GM12878 (cell line): Measurements from ENCODE around the gene RPGRIP1. TPM values are rescaled to one million over a fixed set of nuclear protein-coding genes. Genes with fewer than 3 reads are reported as not detected.
A peak's percentile ranks its signal among the peaks of the same experiment; 100 is the strongest.

Experiments used
- ATAC-seq: fragments of 200-7000 bp; cut with Tn5 transposase; 3 replicates; pipeline ENCODE4 v1.9.1; 2020; ENCODE audit warnings: mild to moderate bottlenecking, moderate library complexity
- BruUV-seq: library from RNA; stranded (reverse); fragments of 400-500 nt; replicated peaks from 2 replicates; lab custom pipeline; 2021; lab: Mats Ljungman, UMichigan
- CTCF ChIA-PET: fragments of 300-600 bp; sonication (Branson Sonifier 250); formaldehyde crosslinking; extraction: SDS; loops from one replicate; lab custom pipeline; 2021; ENCODE audit warnings: inconsistent platforms; lab: Yijun Ruan, JAX
- POLR2A ChIA-PET: fragments of 350-600 bp; formaldehyde crosslinking; extraction: SDS; loops from one replicate; lab custom pipeline; 2021; ENCODE audit warnings: inconsistent platforms; lab: Charles Lee
- RAD21 ChIA-PET: fragments of 300-600 bp; sonication (Branson Sonifier 250); formaldehyde crosslinking; loops from one replicate; lab custom pipeline; 2023; ENCODE audit warnings: antibody characterized with exemption; ENCODE audit not compliant: unreplicated experiment; lab: Charles Lee
- SMC1A ChIA-PET: fragments of 300-600 bp; sonication (Branson Sonifier 250); formaldehyde crosslinking; loops from one replicate; lab custom pipeline; 2023; ENCODE audit not compliant: unreplicated experiment, uncharacterized antibody; lab: Charles Lee
- DNase-seq: peaks from one replicate; pipeline ENCODE4 v3.0.0-alpha.2; 2011; ENCODE audit warnings: low read depth, low spot score
- FAIRE-seq: peaks from 3 replicates; lab custom pipeline; 2011; peaks lifted over from hg19 to GRCh38; lab: Jason Lieb, UNC
- H2AFZ ChIP-seq: 2 replicates; pipeline ENCODE4 v1.6.0; 2011; ENCODE audit warnings: low read depth, low read length, control low read depth; ENCODE audit not compliant: control insufficient read depth
- H3K27ac ChIP-seq: 2 replicates; pipeline ENCODE4 v1.5.1; 2011; ENCODE audit warnings: control low read depth; ENCODE audit not compliant: control insufficient read depth, insufficient read depth
- H3K27me3 ChIP-seq, 2 experiments: replicated peaks in 1 of 2; 2 replicates each; pipeline versions ENCODE4 v1.6.0 to v1.6.1; 2011; ENCODE audit warnings: low read length in 1 of 2; ENCODE audit not compliant: control insufficient read depth in 2 of 2, insufficient read depth in 2 of 2
- H3K36me3 ChIP-seq, 2 experiments: 2 replicates each; pipeline ENCODE4 v1.5.1; 2011; ENCODE audit warnings: low read length in 1 of 2; ENCODE audit not compliant: control insufficient read depth in 2 of 2, insufficient read depth in 2 of 2
- H3K4me1 ChIP-seq: 2 replicates; pipeline ENCODE4 v1.6.1; 2011; ENCODE audit warnings: mild to moderate bottlenecking, low read length, moderate library complexity, mixed read lengths; ENCODE audit not compliant: control insufficient read depth, insufficient read depth
- H3K4me2 ChIP-seq: 2 replicates; pipeline ENCODE4 v1.6.0; 2011; ENCODE audit warnings: control low read depth; ENCODE audit not compliant: control insufficient read depth, insufficient read depth
- H3K4me3 ChIP-seq: fragments of 200-600 bp; sonication (generic); 2 replicates; pipeline ENCODE4 v1.5.1; 2016
- H3K79me2 ChIP-seq: 2 replicates; pipeline ENCODE4 v1.6.0; 2011; ENCODE audit warnings: low read length; ENCODE audit not compliant: control insufficient read depth, insufficient read depth
- H3K9ac ChIP-seq: 2 replicates; pipeline ENCODE4 v1.8.0; 2011; ENCODE audit warnings: low read length, control low read depth, mixed read lengths; ENCODE audit not compliant: control insufficient read depth, insufficient read depth
- H3K9me3 ChIP-seq: replicated peaks from 3 replicates; pipeline ENCODE4 v1.5.1; 2011; ENCODE audit warnings: mild to moderate bottlenecking, low read length; ENCODE audit not compliant: control insufficient read depth, insufficient read depth
- H4K20me1 ChIP-seq: 2 replicates; pipeline ENCODE4 v1.6.0; 2011; ENCODE audit not compliant: control insufficient read depth, insufficient read depth
- BRCA1 ChIP-seq: IDR thresholded peaks from 2 replicates; pipeline ENCODE4 v1.6.1; 2011; ENCODE audit warnings: low read depth, low read length, improper control_type of control experiment
- CHD2 ChIP-seq: IDR thresholded peaks from 2 replicates; pipeline ENCODE4 v1.6.1; 2011; ENCODE audit warnings: low read depth, low read length, improper control_type of control experiment, borderline replicate concordance
- FOXM1 ChIP-seq: IDR thresholded peaks from 2 replicates; pipeline ENCODE4 v1.6.1; 2012; ENCODE audit warnings: low read depth, mild to moderate bottlenecking, inconsistent platforms, low read length, moderate library complexity
- IRF4 ChIP-seq: IDR thresholded peaks from 2 replicates; pipeline ENCODE4 v1.6.1; 2011; ENCODE audit warnings: low read depth, low read length
- RBBP5 ChIP-seq: fragments of 200-600 bp; sonication (generic); conservative IDR thresholded peaks from 2 replicates; pipeline ENCODE4 v1.6.1; 2016
- SMAD1 ChIP-seq: fragments of 450-650 bp; IDR thresholded peaks from 2 replicates; pipeline ENCODE4 v1.6.1; 2018; ENCODE audit warnings: mild to moderate bottlenecking, low read depth; ENCODE audit not compliant: partially characterized antibody
- YBX1 ChIP-seq: fragments of 450-650 bp; IDR thresholded peaks from 2 replicates; pipeline ENCODE4 v1.6.1; 2016; ENCODE audit warnings: antibody characterized with exemption
- WGBS: methylation state at CpG from one replicate; pipeline ENCODE4 v1.1.6; 2016; ENCODE audit warnings: low lambda C conversion rate; ENCODE audit not compliant: insufficient replicate concordance, insufficient coverage; ENCODE audit errors: missing lambda C conversion rate; 5-methylcytosine and 5-hydroxymethylcytosine counted together
- in situ Hi-C: fragments of 300-500 bp; cut with MboI; formaldehyde crosslinking; loops from 9 replicates; pipeline ENCODE4 v1.14.3; 2018; ENCODE audit warnings: mixed read lengths
- intact Hi-C: fragments of 100-400 bp; cut with micrococcal nuclease; formaldehyde crosslinking; loops from one replicate; pipeline ENCODE4 v1.14.2; 2022; ENCODE audit not compliant: unreplicated experiment
- polyA plus RNA-seq, 11 experiments: library from polyadenylated mRNA; depleted of rRNA in 4 of 11; unstranded in 6 of 11; stranded (reverse) in 5 of 11; fragments of >200 nt; fragmentation: Nextera tagmentation in 4 of 11; fragmentation: Illumina TruSeq in 1 of 11; extraction: Ambion mirVana in 4 of 11; extraction: Trizol in 1 of 11; gene quantifications; 1 replicate in 1 of 11; 2 replicates in 10 of 11; pipeline versions ENCODE4 v1.2.1 to v1.2.3, GENCODE V29; 2011 to 2016; ENCODE audit warnings: inconsistent platforms in 2 of 11, missing spikeins in 2 of 11, low read depth in 1 of 11
- total RNA-seq, 4 experiments: library from RNA; depleted of rRNA in 3 of 4; stranded (reverse); fragments of >200 nt in 3 of 4; fragmentation: Illumina TruSeq in 1 of 4; extraction: Trizol in 1 of 4; gene quantifications; 2 replicates each; pipeline versions ENCODE4 v1.2.1 to v1.2.3, GENCODE V29; 2013 to 2021
- TF ChIP-seq, protein P1 (sequence below): IDR thresholded peaks from 2 replicates; pipeline ENCODE4 v1.6.1; 2012; ENCODE audit warnings: mild to moderate bottlenecking, low read depth, low read length
- TF ChIP-seq, protein P2 (sequence below): fragments of 450-650 bp; IDR thresholded peaks from 2 replicates; pipeline ENCODE4 v1.6.1; 2016; ENCODE audit warnings: mild to moderate bottlenecking
- TF ChIP-seq, protein P3 (sequence below): IDR thresholded peaks from 2 replicates; pipeline ENCODE4 v1.6.1; 2011; ENCODE audit warnings: mild to moderate bottlenecking, low read depth, low read length, moderate library complexity; ENCODE audit not compliant: insufficient replicate concordance

Gene RPGRIP1
- total and polyA plus RNA-seq, 10 of the 15 experiments (the other 5 are each of a cell fraction or from before 2014, with no cell fraction given) = 0.07 to 1.1 (median 0.30) TPM; not detected in 1

- TF ChIP-seq, protein P1, sequence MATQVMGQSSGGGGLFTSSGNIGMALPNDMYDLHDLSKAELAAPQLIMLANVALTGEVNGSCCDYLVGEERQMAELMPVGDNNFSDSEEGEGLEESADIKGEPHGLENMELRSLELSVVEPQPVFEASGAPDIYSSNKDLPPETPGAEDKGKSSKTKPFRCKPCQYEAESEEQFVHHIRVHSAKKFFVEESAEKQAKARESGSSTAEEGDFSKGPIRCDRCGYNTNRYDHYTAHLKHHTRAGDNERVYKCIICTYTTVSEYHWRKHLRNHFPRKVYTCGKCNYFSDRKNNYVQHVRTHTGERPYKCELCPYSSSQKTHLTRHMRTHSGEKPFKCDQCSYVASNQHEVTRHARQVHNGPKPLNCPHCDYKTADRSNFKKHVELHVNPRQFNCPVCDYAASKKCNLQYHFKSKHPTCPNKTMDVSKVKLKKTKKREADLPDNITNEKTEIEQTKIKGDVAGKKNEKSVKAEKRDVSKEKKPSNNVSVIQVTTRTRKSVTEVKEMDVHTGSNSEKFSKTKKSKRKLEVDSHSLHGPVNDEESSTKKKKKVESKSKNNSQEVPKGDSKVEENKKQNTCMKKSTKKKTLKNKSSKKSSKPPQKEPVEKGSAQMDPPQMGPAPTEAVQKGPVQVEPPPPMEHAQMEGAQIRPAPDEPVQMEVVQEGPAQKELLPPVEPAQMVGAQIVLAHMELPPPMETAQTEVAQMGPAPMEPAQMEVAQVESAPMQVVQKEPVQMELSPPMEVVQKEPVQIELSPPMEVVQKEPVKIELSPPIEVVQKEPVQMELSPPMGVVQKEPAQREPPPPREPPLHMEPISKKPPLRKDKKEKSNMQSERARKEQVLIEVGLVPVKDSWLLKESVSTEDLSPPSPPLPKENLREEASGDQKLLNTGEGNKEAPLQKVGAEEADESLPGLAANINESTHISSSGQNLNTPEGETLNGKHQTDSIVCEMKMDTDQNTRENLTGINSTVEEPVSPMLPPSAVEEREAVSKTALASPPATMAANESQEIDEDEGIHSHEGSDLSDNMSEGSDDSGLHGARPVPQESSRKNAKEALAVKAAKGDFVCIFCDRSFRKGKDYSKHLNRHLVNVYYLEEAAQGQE = peak; percentile 54; the same call in 1 of the 2 replicates
- TF ChIP-seq, protein P2, sequence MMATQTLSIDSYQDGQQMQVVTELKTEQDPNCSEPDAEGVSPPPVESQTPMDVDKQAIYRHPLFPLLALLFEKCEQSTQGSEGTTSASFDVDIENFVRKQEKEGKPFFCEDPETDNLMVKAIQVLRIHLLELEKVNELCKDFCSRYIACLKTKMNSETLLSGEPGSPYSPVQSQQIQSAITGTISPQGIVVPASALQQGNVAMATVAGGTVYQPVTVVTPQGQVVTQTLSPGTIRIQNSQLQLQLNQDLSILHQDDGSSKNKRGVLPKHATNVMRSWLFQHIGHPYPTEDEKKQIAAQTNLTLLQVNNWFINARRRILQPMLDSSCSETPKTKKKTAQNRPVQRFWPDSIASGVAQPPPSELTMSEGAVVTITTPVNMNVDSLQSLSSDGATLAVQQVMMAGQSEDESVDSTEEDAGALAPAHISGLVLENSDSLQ = no peak
- no peak for TF ChIP-seq CHD2
Observed at GRCh38 chr14:21317398-21317797, 37.5 kb downstream of the RPGRIP1 start (continued).

GRCh38 chr14:21320913-21321312 lies 41.0 kb downstream of the RPGRIP1 start:
- no peaks in the 10 kb centered on the region for H3K79me2 ChIP-seq
- BruUV-seq = no TSS peak
- no peak overlapping the region for H3K4me3 ChIP-seq
- in situ Hi-C loops (no loop called here), intact Hi-C loops (no loop called here)
- no peak overlapping the region for H2AFZ ChIP-seq
- no peaks in the 10 kb centered on the region; a peak in 1 of 4 replicates for H3K27me3 ChIP-seq
- no peak for ATAC-seq
- SMC1A ChIA-PET = no interaction called here
- no peak overlapping the region for H3K4me2 ChIP-seq
- H3K27ac ChIP-seq = no peak overlapping the region
- H3K9me3 ChIP-seq = no peaks in the 10 kb centered on the region
- FAIRE-seq = no peak
- CTCF ChIA-PET = no interaction called here
- no peak for TF ChIP-seq FOXM1
- TF ChIP-seq SMAD1 = no peak
- TF ChIP-seq, protein P3, sequence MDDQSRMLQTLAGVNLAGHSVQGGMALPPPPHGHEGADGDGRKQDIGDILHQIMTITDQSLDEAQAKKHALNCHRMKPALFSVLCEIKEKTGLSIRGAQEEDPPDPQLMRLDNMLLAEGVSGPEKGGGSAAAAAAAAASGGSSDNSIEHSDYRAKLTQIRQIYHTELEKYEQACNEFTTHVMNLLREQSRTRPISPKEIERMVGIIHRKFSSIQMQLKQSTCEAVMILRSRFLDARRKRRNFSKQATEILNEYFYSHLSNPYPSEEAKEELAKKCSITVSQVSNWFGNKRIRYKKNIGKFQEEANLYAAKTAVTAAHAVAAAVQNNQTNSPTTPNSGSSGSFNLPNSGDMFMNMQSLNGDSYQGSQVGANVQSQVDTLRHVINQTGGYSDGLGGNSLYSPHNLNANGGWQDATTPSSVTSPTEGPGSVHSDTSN = no peak
- TF ChIP-seq, protein P1 = no peak
- no peak for TF ChIP-seq YBX1
- no peak for TF ChIP-seq IRF4
- TF ChIP-seq RBBP5 = no peak
- TF ChIP-seq BRCA1 = no peak
- TF ChIP-seq, all 136 proteins: peak for 0
- ChIA-PET RAD21 (no interaction called here), POLR2A (no interaction called here)
- Histone ChIP-seq H3K36me3 (no peaks in the 10 kb centered on the region), H3K4me1 (peaks cover 7% of the 10 kb centered on the region), H4K20me1 (no peaks in the 10 kb centered on the region), H3K9ac (no peak overlapping the region)
- 10% methylated on average over 2 of the region's 2 CpGs for WGBS
- DNase-seq = no peak
